HG03064 (cell line): Measurements from ENCODE around the gene ADCK1.
A peak's percentile ranks its signal among the peaks of the same experiment; 100 is the strongest.
"Not testable (repeated sequence)": the region's sequence is repeated elsewhere in the genome, so short reads cannot be mapped to it uniquely, and the experiment has no call there.

Experiments
- ATAC-seq: cut with Tn5 transposase; IDR thresholded peaks from one replicate; pipeline ENCODE4 v1.9.1; 2021; ENCODE audit warnings: low read depth; ENCODE audit not compliant: unreplicated experiment

The ADCK1 gene

GRCh38 chr14:77799863-77800730, at the start of gene ADCK1:
Gene ADCK1, plus strand, starts transcription at chr14:77800109. Its CDS starts 18,870 bp downstream, at chr14:77818979.
- peak; percentile 90 for ATAC-seq

GRCh38 chr14:77752266-77752665, 47.6 kb upstream of the ADCK1 start:
- no peak for ATAC-seq

GRCh38 chr14:77752799-77753516, 47.0 kb upstream of the ADCK1 start:
- ATAC-seq, result no peak

- ATAC-seq, result peak; percentile 95
Measured at GRCh38 chr14:77760381-77761204, 39.3 kb upstream of the ADCK1 start, which contains the start of gene SNW1. Gene SNW1, minus strand, starts transcription at chr14:77761156. Its CDS starts 29 bp downstream, at chr14:77761127.

- ATAC-seq, result peak; percentile 8
Measured at GRCh38 chr14:77761205-77761931, 38.5 kb upstream of the ADCK1 start.

- no peak for ATAC-seq
Measured at GRCh38 chr14:77763316-77763715, 36.6 kb upstream of the ADCK1 start.

- ATAC-seq, result no peak
Measured at GRCh38 chr14:77763978-77764377, 35.9 kb upstream of the ADCK1 start.

- ATAC-seq, result not testable (repeated sequence)
Measured at GRCh38 chr14:77768442-77769069, 31.4 kb upstream of the ADCK1 start.

- not testable (repeated sequence) for ATAC-seq
Measured at GRCh38 chr14:77773966-77774365, 25.9 kb upstream of the ADCK1 start.

- ATAC-seq, result no peak
Measured at GRCh38 chr14:77782202-77782601, 17.7 kb upstream of the ADCK1 start.

- ATAC-seq, result no peak
Measured at GRCh38 chr14:77786148-77786547, 13.8 kb upstream of the ADCK1 start.

- no peak for ATAC-seq
Measured at GRCh38 chr14:77790566-77791224, 9.2 kb upstream of the ADCK1 start.

GRCh38 chr14:77791225-77791600, 8.7 kb upstream of the ADCK1 start:
- ATAC-seq, result no peak

- not testable (repeated sequence) for ATAC-seq
Measured at GRCh38 chr14:77793255-77793654, 6.7 kb upstream of the ADCK1 start.

- no peak for ATAC-seq
Measured at GRCh38 chr14:77794357-77794756, 5.6 kb upstream of the ADCK1 start.

- ATAC-seq, result not testable (repeated sequence)
Measured at GRCh38 chr14:77799456-77799855, 453 bp upstream of the ADCK1 start.

- no peak for ATAC-seq
Measured at GRCh38 chr14:77800814-77801213, 905 bp downstream of the ADCK1 start.

- no peak for ATAC-seq
Measured at GRCh38 chr14:77804592-77804991, 4.7 kb downstream of the ADCK1 start.

- no peak for ATAC-seq
Measured at GRCh38 chr14:77805706-77806105, 5.8 kb downstream of the ADCK1 start.
